Keratinocyte (primary cell): ENCODE data around the gene TUT4. TPM values are rescaled to one million over a fixed set of nuclear protein-coding genes. Genes with fewer than 3 reads are reported as not detected.

Experiments
- DNase-seq: peaks from one replicate; pipeline ENCODE4 v3.0.0-alpha.2; 2011; ENCODE audit warnings: low read depth, missing footprints, low spot score
- FAIRE-seq: peaks from 2 replicates; lab custom pipeline; 2011; peaks lifted over from hg19 to GRCh38; lab: Jason Lieb, UNC
- H2AFZ ChIP-seq: 2 replicates; pipeline ENCODE4 v1.6.0; 2012; ENCODE audit warnings: low read length, control low read depth, inconsistent platforms; ENCODE audit not compliant: control insufficient read depth
- H3K27ac ChIP-seq: 2 replicates; pipeline ENCODE4 v1.5.1; 2011; ENCODE audit warnings: low read length; ENCODE audit not compliant: control insufficient read depth, insufficient read depth
- H3K27me3 ChIP-seq: 3 replicates; pipeline ENCODE4 v1.6.0; 2011; ENCODE audit warnings: low read length; ENCODE audit not compliant: control insufficient read depth, insufficient read depth; ENCODE audit errors: extremely low read depth
- H3K36me3 ChIP-seq, 2 experiments: 2 replicates in 1 of 2; 3 replicates in 1 of 2; pipeline ENCODE4 v1.5.1; 2011; ENCODE audit warnings: low read length in 2 of 2, mild to moderate bottlenecking in 1 of 2; ENCODE audit not compliant: control insufficient read depth in 2 of 2, insufficient read depth in 2 of 2; ENCODE audit errors: extremely low read depth in 1 of 2
- H3K4me1 ChIP-seq: 3 replicates; pipeline ENCODE4 v1.5.1; 2011; ENCODE audit warnings: low read length; ENCODE audit not compliant: control insufficient read depth, insufficient read depth; ENCODE audit errors: extremely low read depth
- H3K4me2 ChIP-seq: 3 replicates; pipeline ENCODE4 v1.6.0; 2011; ENCODE audit warnings: low read depth, low read length; ENCODE audit not compliant: control insufficient read depth, insufficient read depth; ENCODE audit errors: extremely low read depth
- H3K4me3 ChIP-seq, 3 experiments: fragments of 200-600 bp in 1 of 3; sonication (generic) in 1 of 3; 2 replicates in 2 of 3; 3 replicates in 1 of 3; pipeline ENCODE4 v1.5.1; 2011 to 2016; ENCODE audit warnings: low read length in 3 of 3, mild to moderate bottlenecking in 3 of 3, control low read depth in 2 of 3, inconsistent platforms in 1 of 3, low read depth in 1 of 3, mixed read lengths in 1 of 3, mixed run types in 1 of 3, moderate library complexity in 1 of 3; ENCODE audit not compliant: control insufficient read depth in 2 of 3, insufficient read depth in 2 of 3; ENCODE audit errors: extremely low read depth in 1 of 3
- H3K79me2 ChIP-seq: 2 replicates; pipeline ENCODE4 v1.6.0; 2012; ENCODE audit warnings: low read length; ENCODE audit not compliant: control insufficient read depth, insufficient read depth
- H3K9ac ChIP-seq: 3 replicates; pipeline ENCODE4 v1.6.0; 2011; ENCODE audit warnings: low read length; ENCODE audit not compliant: control insufficient read depth, insufficient read depth; ENCODE audit errors: extremely low read depth
- H3K9me1 ChIP-seq: 3 replicates; pipeline ENCODE4 v1.6.0; 2011; ENCODE audit warnings: low read length; ENCODE audit not compliant: control insufficient read depth, insufficient read depth; ENCODE audit errors: extremely low read depth
- H3K9me3 ChIP-seq: 2 replicates; pipeline ENCODE4 v1.5.1; 2012; ENCODE audit warnings: low read depth, low read length; ENCODE audit not compliant: control insufficient read depth
- H4K20me1 ChIP-seq: 3 replicates; pipeline ENCODE4 v1.6.0; 2011; ENCODE audit warnings: low read length; ENCODE audit not compliant: control insufficient read depth, insufficient read depth; ENCODE audit errors: extremely low read depth
- CTCF ChIP-seq, 3 experiments: IDR thresholded peaks in 1 of 3; conservative IDR thresholded peaks in 1 of 3; optimal IDR thresholded peaks in 1 of 3; 2 replicates in 2 of 3; 3 replicates in 1 of 3; pipeline versions ENCODE3 to v1.5.1; 2011; ENCODE audit warnings: low read length in 3 of 3, mild to moderate bottlenecking in 3 of 3, moderate library complexity in 2 of 3, control low read depth in 1 of 3, inconsistent platforms in 1 of 3; ENCODE audit not compliant: insufficient read depth in 2 of 3; ENCODE audit errors: extremely low read depth in 1 of 3
- EZH2 ChIP-seq: IDR thresholded peaks from one replicate; pipeline ENCODE4 v1.6.1; 2012; ENCODE audit warnings: inconsistent platforms, mild to moderate bottlenecking, low read length, moderate library complexity
- dilution Hi-C: fragments of 300-500 bp; cut with MboI; formaldehyde crosslinking; loops from one replicate; pipeline ENCODE4 v1.7.0; 2020; ENCODE audit warnings: low sequenced_read_pairs; ENCODE audit not compliant: extremely low pct_ligation_motif_present
- polyA plus RNA-seq, 5 experiments: library from polyadenylated mRNA; depleted of rRNA in 3 of 5; stranded (reverse) in 3 of 5; stranded (forward) in 1 of 5; unstranded in 1 of 5; fragments of >200 nt; gene quantifications; 1 replicate in 1 of 5; 2 replicates in 3 of 5; 3 replicates in 1 of 5; pipeline versions ENCODE4 v1.2.1 to v1.2.3, GENCODE V29; 2011 to 2012; ENCODE audit warnings: missing spikeins in 2 of 5, low read depth in 1 of 5, low replicate concordance in 1 of 5

TUT4 gene
- polyA plus RNA-seq, 1 donor (not counting 4 experiments of a cell fraction or from before 2014, with no cell fraction given): 27.5 TPM

DNA sequence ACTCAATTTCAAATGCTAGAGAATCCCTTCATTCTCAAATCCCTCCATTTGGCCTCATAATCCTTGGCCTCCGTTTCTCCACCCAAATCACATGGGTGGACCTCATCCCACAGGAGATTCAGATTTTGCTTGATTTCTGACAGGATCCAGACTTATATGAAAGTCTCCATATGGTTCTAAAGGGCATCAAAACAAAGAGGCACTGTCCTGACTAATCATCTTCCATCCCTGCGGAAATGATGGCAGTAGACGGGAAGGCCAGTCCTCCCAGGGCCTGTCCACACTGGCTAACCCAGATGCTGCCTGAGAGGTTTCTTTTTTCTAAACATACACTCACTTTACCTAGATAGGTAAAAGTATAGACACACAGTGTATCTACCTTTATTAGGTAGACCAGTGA lies 167.5 kb downstream of the TUT4 start:
- Histone ChIP-seq H3K79me2 (no peaks in the 10 kb centered on the region), H3K27ac (no peak overlapping the region), H3K27me3 (no peaks in the 10 kb centered on the region), H4K20me1 (no peaks in the 10 kb centered on the region), H3K9ac (no peak overlapping the region), H3K9me1 (no peaks in the 10 kb centered on the region), H3K4me3 (no peak overlapping the region), H3K9me3 (no peaks in the 10 kb centered on the region), H3K4me1 (no peaks in the 10 kb centered on the region), H3K36me3 (peaks cover 0 to 28% of the 10 kb centered on the region in 2 experiments), H2AFZ (no peak overlapping the region), H3K4me2 (no peak overlapping the region)
- FAIRE-seq (no peak), DNase-seq (no peak)
- dilution Hi-C loops: no loop called here
- TF ChIP-seq EZH2 (no peak), CTCF (optimal IDR thresholded peaks at IDR 0.05 in 1 of 3, IDR thresholded peaks at IDR 0.05 in 1 of 3, conservative IDR thresholded peaks at IDR 0.05 in 1 of 3; ENCODE audit: extremely low read depth in 1 of 3, insufficient read depth in 2 of 3, low read length in 3 of 3) (no peak)

Other genes starting within 250 kb of the TUT4 start
- gene CC2D1B, start 186.9 kb downstream of the TUT4 start, polyA plus RNA-seq: 12.5 to 14.4 TPM (median 13.6 TPM) in 3 replicates
- gene ORC1, start 148.7 kb downstream of the TUT4 start, polyA plus RNA-seq: 1.1 to 6.5 TPM (median 5.8 TPM) in 3 replicates
- gene PRPF38A, start 148.5 kb downstream of the TUT4 start, polyA plus RNA-seq: 13.5 to 29.5 TPM (median 21.6 TPM) in 3 replicates
- gene GPX7, start 49.3 kb upstream of the TUT4 start, polyA plus RNA-seq: 0.40 to 0.49 TPM (median 0.42 TPM) in 3 replicates
- gene SHISAL2A, start 80.1 kb upstream of the TUT4 start, polyA plus RNA-seq: 0.04 to 0.17 TPM in 2 of 3 replicates, not detected in the other
- gene COA7, start 145.3 kb upstream of the TUT4 start, polyA plus RNA-seq: 22.6 to 27.4 TPM (median 23.5 TPM) in 3 replicates
- gene ZYG11B, start 173.4 kb upstream of the TUT4 start, polyA plus RNA-seq: 11.9 to 13.9 TPM (median 13.4 TPM) in 3 replicates